Keratinocyte (primary cell): Measurements from ENCODE around the gene VPS26C. TPM values are rescaled to one million over a fixed set of nuclear protein-coding genes. Genes with fewer than 3 reads are reported as not detected.

Experiments used
- DNase-seq: peaks from one replicate; pipeline ENCODE4 v3.0.0-alpha.2; 2011; ENCODE audit warnings: low read depth, missing footprints, low spot score
- FAIRE-seq: peaks from 2 replicates; lab custom pipeline; 2011; peaks lifted over from hg19 to GRCh38; lab: Jason Lieb, UNC
- H2AFZ ChIP-seq: 2 replicates; pipeline ENCODE4 v1.6.0; 2012; ENCODE audit warnings: low read length, control low read depth, inconsistent platforms; ENCODE audit not compliant: control insufficient read depth
- H3K27ac ChIP-seq: 2 replicates; pipeline ENCODE4 v1.5.1; 2011; ENCODE audit warnings: low read length; ENCODE audit not compliant: control insufficient read depth, insufficient read depth
- H3K27me3 ChIP-seq: 3 replicates; pipeline ENCODE4 v1.6.0; 2011; ENCODE audit warnings: low read length; ENCODE audit not compliant: control insufficient read depth, insufficient read depth; ENCODE audit errors: extremely low read depth
- H3K36me3 ChIP-seq, 2 experiments: 2 replicates in 1 of 2; 3 replicates in 1 of 2; pipeline ENCODE4 v1.5.1; 2011; ENCODE audit warnings: low read length in 2 of 2, mild to moderate bottlenecking in 1 of 2; ENCODE audit not compliant: control insufficient read depth in 2 of 2, insufficient read depth in 2 of 2; ENCODE audit errors: extremely low read depth in 1 of 2
- H3K4me1 ChIP-seq: 3 replicates; pipeline ENCODE4 v1.5.1; 2011; ENCODE audit warnings: low read length; ENCODE audit not compliant: control insufficient read depth, insufficient read depth; ENCODE audit errors: extremely low read depth
- H3K4me2 ChIP-seq: 3 replicates; pipeline ENCODE4 v1.6.0; 2011; ENCODE audit warnings: low read depth, low read length; ENCODE audit not compliant: control insufficient read depth, insufficient read depth; ENCODE audit errors: extremely low read depth
- H3K4me3 ChIP-seq, 3 experiments: fragments of 200-600 bp in 1 of 3; sonication (generic) in 1 of 3; 2 replicates in 2 of 3; 3 replicates in 1 of 3; pipeline ENCODE4 v1.5.1; 2011 to 2016; ENCODE audit warnings: low read length in 3 of 3, mild to moderate bottlenecking in 3 of 3, control low read depth in 2 of 3, inconsistent platforms in 1 of 3, low read depth in 1 of 3, mixed read lengths in 1 of 3, mixed run types in 1 of 3, moderate library complexity in 1 of 3; ENCODE audit not compliant: control insufficient read depth in 2 of 3, insufficient read depth in 2 of 3; ENCODE audit errors: extremely low read depth in 1 of 3
- H3K79me2 ChIP-seq: 2 replicates; pipeline ENCODE4 v1.6.0; 2012; ENCODE audit warnings: low read length; ENCODE audit not compliant: control insufficient read depth, insufficient read depth
- H3K9ac ChIP-seq: 3 replicates; pipeline ENCODE4 v1.6.0; 2011; ENCODE audit warnings: low read length; ENCODE audit not compliant: control insufficient read depth, insufficient read depth; ENCODE audit errors: extremely low read depth
- H3K9me1 ChIP-seq: 3 replicates; pipeline ENCODE4 v1.6.0; 2011; ENCODE audit warnings: low read length; ENCODE audit not compliant: control insufficient read depth, insufficient read depth; ENCODE audit errors: extremely low read depth
- H3K9me3 ChIP-seq: 2 replicates; pipeline ENCODE4 v1.5.1; 2012; ENCODE audit warnings: low read depth, low read length; ENCODE audit not compliant: control insufficient read depth
- H4K20me1 ChIP-seq: 3 replicates; pipeline ENCODE4 v1.6.0; 2011; ENCODE audit warnings: low read length; ENCODE audit not compliant: control insufficient read depth, insufficient read depth; ENCODE audit errors: extremely low read depth
- CTCF ChIP-seq, 3 experiments: IDR thresholded peaks in 1 of 3; conservative IDR thresholded peaks in 1 of 3; optimal IDR thresholded peaks in 1 of 3; 2 replicates in 2 of 3; 3 replicates in 1 of 3; pipeline versions ENCODE3 to v1.5.1; 2011; ENCODE audit warnings: low read length in 3 of 3, mild to moderate bottlenecking in 3 of 3, moderate library complexity in 2 of 3, control low read depth in 1 of 3, inconsistent platforms in 1 of 3; ENCODE audit not compliant: insufficient read depth in 2 of 3; ENCODE audit errors: extremely low read depth in 1 of 3
- EZH2 ChIP-seq: IDR thresholded peaks from one replicate; pipeline ENCODE4 v1.6.1; 2012; ENCODE audit warnings: inconsistent platforms, mild to moderate bottlenecking, low read length, moderate library complexity
- dilution Hi-C: fragments of 300-500 bp; cut with MboI; formaldehyde crosslinking; loops from one replicate; pipeline ENCODE4 v1.7.0; 2020; ENCODE audit warnings: low sequenced_read_pairs; ENCODE audit not compliant: extremely low pct_ligation_motif_present
- polyA plus RNA-seq, 5 experiments: library from polyadenylated mRNA; depleted of rRNA in 3 of 5; stranded (reverse) in 3 of 5; stranded (forward) in 1 of 5; unstranded in 1 of 5; fragments of >200 nt; gene quantifications; 1 replicate in 1 of 5; 2 replicates in 3 of 5; 3 replicates in 1 of 5; pipeline versions ENCODE4 v1.2.1 to v1.2.3, GENCODE V29; 2011 to 2012; ENCODE audit warnings: missing spikeins in 2 of 5, low read depth in 1 of 5, low replicate concordance in 1 of 5

VPS26C gene
- polyA plus RNA-seq, 1 donor (not counting 4 experiments of a cell fraction or from before 2014, with no cell fraction given), result 41.3 TPM

GRCh38 chr21:37193676-37194075 lies 73.5 kb downstream of the VPS26C start:
- no peaks in the 10 kb centered on the region for H3K27me3 ChIP-seq
- no peak for TF ChIP-seq CTCF (optimal IDR thresholded peaks at IDR 0.05 in 1 of 3, IDR thresholded peaks at IDR 0.05 in 1 of 3, conservative IDR thresholded peaks at IDR 0.05 in 1 of 3; ENCODE audit: extremely low read depth in 1 of 3, insufficient read depth in 2 of 3, low read length in 3 of 3)
- TF ChIP-seq EZH2, result no peak
- H4K20me1 ChIP-seq, result no peaks in the 10 kb centered on the region
- dilution Hi-C loops, result no loop called here
- DNase-seq (no peak), FAIRE-seq (no peak)
- no peak overlapping the region for H3K4me2 ChIP-seq
- no peak overlapping the region for H3K4me3 ChIP-seq
- H3K9me1 ChIP-seq, result no peaks in the 10 kb centered on the region
- H3K27ac ChIP-seq, result no peak overlapping the region
- H3K4me1 ChIP-seq, result no peaks in the 10 kb centered on the region
- no peaks in the 10 kb centered on the region for H3K79me2 ChIP-seq
- H3K36me3 ChIP-seq, result peaks cover 11 to 24% of the 10 kb centered on the region in 2 experiments
- no peak overlapping the region for H3K9ac ChIP-seq
- no peaks in the 10 kb centered on the region for H3K9me3 ChIP-seq
- H2AFZ ChIP-seq, result no peak overlapping the region

- TF ChIP-seq CTCF (optimal IDR thresholded peaks at IDR 0.05 in 1 of 3, IDR thresholded peaks at IDR 0.05 in 1 of 3, conservative IDR thresholded peaks at IDR 0.05 in 1 of 3; ENCODE audit: extremely low read depth in 1 of 3, insufficient read depth in 2 of 3, low read length in 3 of 3) (no peak), EZH2 (no peak)
- H3K4me2 ChIP-seq, result no peak overlapping the region
- no peak overlapping the region for H3K4me3 ChIP-seq
- H3K9me1 ChIP-seq, result no peaks in the 10 kb centered on the region
- no peak for DNase-seq
- H3K79me2 ChIP-seq, result no peaks in the 10 kb centered on the region
- dilution Hi-C loops, result no loop called here
- no peaks in the 10 kb centered on the region for H3K9me3 ChIP-seq
- no peaks in the 10 kb centered on the region for H3K4me1 ChIP-seq
- H3K36me3 ChIP-seq, result peaks cover 16 to 22% of the 10 kb centered on the region in 2 experiments
- H3K27me3 ChIP-seq, result no peaks in the 10 kb centered on the region
- H4K20me1 ChIP-seq, result no peaks in the 10 kb centered on the region
- H3K27ac ChIP-seq, result no peak overlapping the region
- H2AFZ ChIP-seq, result no peak overlapping the region
- no peak overlapping the region for H3K9ac ChIP-seq
- no peak for FAIRE-seq
These were observed 74.1 kb downstream of the VPS26C start for GRCh38 chr21:37193006-37193405.
